Bronchial epithelial cell (primary cell): Measurements from ENCODE around the gene ZNF74. TPM values are rescaled to one million over a fixed set of nuclear protein-coding genes. Genes with fewer than 3 reads are reported as not detected.
A peak's percentile ranks its signal among the peaks of the same experiment; 100 is the strongest.

ENCODE experiments used
- DNase-seq: peaks from one replicate; pipeline ENCODE4 v3.0.0-alpha.2; 2010; ENCODE audit warnings: low read depth
- FAIRE-seq: peaks from 2 replicates; lab custom pipeline; 2011; peaks lifted over from hg19 to GRCh38; lab: Jason Lieb, UNC
- H3K27me3 ChIP-seq: 2 replicates; pipeline ENCODE4 v1.5.1; 2011; ENCODE audit warnings: low read length; ENCODE audit not compliant: control insufficient read depth, insufficient read depth
- H3K36me3 ChIP-seq: 2 replicates; pipeline ENCODE4 v1.5.1; 2011; ENCODE audit warnings: low read length; ENCODE audit not compliant: control insufficient read depth, insufficient read depth
- H3K4me3 ChIP-seq: 2 replicates; pipeline ENCODE4 v1.5.1; 2011; ENCODE audit warnings: mild to moderate bottlenecking, low read depth, low read length, control low read depth
- CTCF ChIP-seq: IDR thresholded peaks from 2 replicates; pipeline ENCODE4 v1.5.1; 2011; ENCODE audit warnings: mild to moderate bottlenecking, moderate library complexity, low read length, control low read depth, inconsistent platforms; ENCODE audit not compliant: insufficient read depth, severe bottlenecking
- total RNA-seq: library from RNA; depleted of rRNA; stranded (reverse); fragments of >200 nt; gene quantifications from 2 replicates; pipeline ENCODE4 v1.2.1, GENCODE V29; 2014

ZNF74 gene
- total RNA-seq, 1 donor from 2014 or later = 15.5 TPM

- Histone ChIP-seq H3K27me3 (peaks cover 8% of the 10 kb centered on the region), H3K4me3 (peak overlapping the region; percentile 2), H3K36me3 (no peaks in the 10 kb centered on the region)
- no peak for TF ChIP-seq CTCF
- FAIRE-seq (no peak), DNase-seq (no peak)
Observed at GRCh38 chr22:20425566-20426258, 31.8 kb downstream of the ZNF74 start.

- DNase-seq (no peak), FAIRE-seq (no peak)
- no peak for TF ChIP-seq CTCF
- no peak overlapping the region for H3K4me3 ChIP-seq
- H3K27me3 ChIP-seq = peaks cover 11% of the 10 kb centered on the region
- no peaks in the 10 kb centered on the region for H3K36me3 ChIP-seq
Observed at GRCh38 chr22:20426259-20426615, 32.3 kb downstream of the ZNF74 start.

- no peak for FAIRE-seq
- H3K4me3 ChIP-seq = no peak overlapping the region
- peaks cover 16% of the 10 kb centered on the region for H3K27me3 ChIP-seq
- DNase-seq = no peak
- no peaks in the 10 kb centered on the region for H3K36me3 ChIP-seq
- no peak for TF ChIP-seq CTCF
Observed at GRCh38 chr22:20427104-20427944, 33.4 kb downstream of the ZNF74 start.

- Histone ChIP-seq H3K27me3 (peaks cover 18% of the 10 kb centered on the region), H3K4me3 (no peak overlapping the region), H3K36me3 (no peaks in the 10 kb centered on the region)
- DNase-seq (no peak), FAIRE-seq (no peak)
- TF ChIP-seq CTCF = no peak
Observed at GRCh38 chr22:20427945-20428417, 34.0 kb downstream of the ZNF74 start.

GRCh38 chr22:20428496-20429253 is 34.7 kb downstream of the ZNF74 start:
- Histone ChIP-seq H3K36me3 (no peaks in the 10 kb centered on the region), H3K4me3 (no peak overlapping the region), H3K27me3 (peaks cover 18% of the 10 kb centered on the region)
- TF ChIP-seq CTCF = no peak
- FAIRE-seq = no peak
- DNase-seq = no peak
